Omental fat pad (tissue), 4 donors: ENCODE measurements around the gene DNAJC9. TPM values are rescaled to one million over a fixed set of nuclear protein-coding genes. Genes with fewer than 3 reads are reported as not detected.

Experiments used
- ATAC-seq: fragments of 150-250 bp; one replicate; pipeline ENCODE4 v1.9.1; 2016; ENCODE audit warnings: mild to moderate bottlenecking, moderate library complexity; ENCODE audit not compliant: low FRiP score
- DNase-seq: peaks from one replicate; pipeline ENCODE4 v3.0.0-alpha.2; 2019; ENCODE audit warnings: low spot score
- CTCF ChIP-seq, 3 donors: fragments of 450-650 bp; IDR thresholded peaks; one replicate each; pipeline ENCODE4 v1.5.1; 2016 to 2017; ENCODE audit warnings: antibody characterized with exemption in 3 of 3, mild to moderate bottlenecking in 3 of 3, moderate library complexity in 2 of 3
- total RNA-seq, 4 donors: library from RNA; depleted of rRNA; stranded (reverse); fragments of >200 nt; gene quantifications; one replicate each; pipeline ENCODE4 v1.1.0, GENCODE V29; 2016

Gene DNAJC9
- total RNA-seq, 4 donors from 2014 or later: 5.9 to 14.8 (median 11.6) TPM

GRCh38 chr10:73239908-73240307 is 7.1 kb downstream of the DNAJC9 start:
- DNase-seq (no peak), ATAC-seq (no peak)
- no peak for TF ChIP-seq CTCF (IDR thresholded peaks at IDR 0.05)

GRCh38 chr10:73238990-73239566 is 8.0 kb downstream of the DNAJC9 start:
- no peak for ATAC-seq
- no peak for TF ChIP-seq CTCF (IDR thresholded peaks at IDR 0.05)
- no peak for DNase-seq

GRCh38 chr10:73234695-73235094 is 12.4 kb downstream of the DNAJC9 start:
- no peak for TF ChIP-seq CTCF (IDR thresholded peaks at IDR 0.05)
- ATAC-seq (no peak), DNase-seq (no peak)

GRCh38 chr10:73233883-73234282 is 13.2 kb downstream of the DNAJC9 start:
- no peak for TF ChIP-seq CTCF (IDR thresholded peaks at IDR 0.05)
- DNase-seq (no peak), ATAC-seq (no peak)

- ATAC-seq: no peak
These were observed 14.2 kb downstream of the DNAJC9 start for GRCh38 chr10:73232887-73233286.

GRCh38 chr10:73229567-73229966 is 17.5 kb downstream of the DNAJC9 start:
- ATAC-seq (no peak), DNase-seq (no peak)
- no peak for TF ChIP-seq CTCF (IDR thresholded peaks at IDR 0.05)

More at GRCh38 chr10:73232887-73233286, 14.2 kb downstream of the DNAJC9 start:
- DNase-seq: no peak
- TF ChIP-seq CTCF (IDR thresholded peaks at IDR 0.05): no peak

GRCh38 chr10:73228247-73228646 is 18.8 kb downstream of the DNAJC9 start:
- TF ChIP-seq CTCF (IDR thresholded peaks at IDR 0.05): no peak
- no peak for ATAC-seq

More at GRCh38 chr10:73228247-73228646, 18.8 kb downstream of the DNAJC9 start:
- no peak for DNase-seq
